Measurements from ENCODE around the gene PYURF.

DNA sequence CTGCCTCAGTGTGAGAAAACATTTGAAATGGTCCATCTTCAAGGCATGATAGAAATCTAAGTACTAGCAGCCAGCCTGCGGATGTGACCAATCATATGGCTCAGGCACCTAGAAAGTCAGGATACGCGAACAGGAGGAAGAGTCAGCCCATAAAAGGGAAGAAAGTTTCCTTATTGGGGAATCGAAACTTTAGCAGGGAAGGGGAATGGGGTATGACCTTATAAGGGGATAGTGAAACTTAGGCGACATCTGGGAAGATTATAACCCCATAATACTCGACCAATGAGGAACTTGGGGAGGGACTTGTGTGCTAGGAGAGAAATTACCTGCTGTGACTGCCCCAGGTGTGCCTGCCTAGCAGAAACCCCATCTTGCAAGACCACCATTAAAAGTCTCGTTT is 26.2 kb upstream of the PYURF start:
- TF ChIP-seq, protein P1, sequence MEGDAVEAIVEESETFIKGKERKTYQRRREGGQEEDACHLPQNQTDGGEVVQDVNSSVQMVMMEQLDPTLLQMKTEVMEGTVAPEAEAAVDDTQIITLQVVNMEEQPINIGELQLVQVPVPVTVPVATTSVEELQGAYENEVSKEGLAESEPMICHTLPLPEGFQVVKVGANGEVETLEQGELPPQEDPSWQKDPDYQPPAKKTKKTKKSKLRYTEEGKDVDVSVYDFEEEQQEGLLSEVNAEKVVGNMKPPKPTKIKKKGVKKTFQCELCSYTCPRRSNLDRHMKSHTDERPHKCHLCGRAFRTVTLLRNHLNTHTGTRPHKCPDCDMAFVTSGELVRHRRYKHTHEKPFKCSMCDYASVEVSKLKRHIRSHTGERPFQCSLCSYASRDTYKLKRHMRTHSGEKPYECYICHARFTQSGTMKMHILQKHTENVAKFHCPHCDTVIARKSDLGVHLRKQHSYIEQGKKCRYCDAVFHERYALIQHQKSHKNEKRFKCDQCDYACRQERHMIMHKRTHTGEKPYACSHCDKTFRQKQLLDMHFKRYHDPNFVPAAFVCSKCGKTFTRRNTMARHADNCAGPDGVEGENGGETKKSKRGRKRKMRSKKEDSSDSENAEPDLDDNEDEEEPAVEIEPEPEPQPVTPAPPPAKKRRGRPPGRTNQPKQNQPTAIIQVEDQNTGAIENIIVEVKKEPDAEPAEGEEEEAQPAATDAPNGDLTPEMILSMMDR (conservative IDR thresholded peaks at IDR 0.05; ENCODE audit: low read length): no peak
- TF ChIP-seq EZH2phosphoT487 (IDR thresholded peaks at IDR 0.05; ENCODE audit: borderline replicate concordance, low read depth, low read length): no peak

Measured in OCI-LY7 (cell line).